Neutrophil (primary cell): ENCODE results near the gene SEPTIN8.

Experiments
- H3K27ac ChIP-seq: fragments of 200-600 bp; sonication (generic); 2 replicates; pipeline ENCODE4 v1.5.1; 2016; ENCODE audit warnings: mild to moderate bottlenecking, moderate library complexity
- H3K27me3 ChIP-seq: fragments of 200-600 bp; sonication (generic); 2 replicates; pipeline ENCODE4 v1.6.0; 2016; ENCODE audit warnings: mild to moderate bottlenecking
- H3K36me3 ChIP-seq: fragments of 200-600 bp; sonication (generic); 2 replicates; pipeline ENCODE4 v1.5.1; 2017
- H3K4me1 ChIP-seq, 2 experiments: fragments of 200-600 bp in 1 of 2; sonication (generic) in 1 of 2; 1 replicate in 1 of 2; 2 replicates in 1 of 2; pipeline versions ENCODE4 v1.5.1 to v1.6.1; 2013 to 2016; ENCODE audit warnings: low read depth in 1 of 2, low read length in 1 of 2, mild to moderate bottlenecking in 1 of 2, moderate library complexity in 1 of 2; ENCODE audit not compliant: control insufficient read depth in 1 of 2, insufficient read depth in 1 of 2
- H3K4me3 ChIP-seq, 2 experiments: fragments of 200-600 bp in 1 of 2; sonication (generic) in 1 of 2; 1 replicate in 1 of 2; 2 replicates in 1 of 2; pipeline ENCODE4 v1.5.1; 2013 to 2016; ENCODE audit warnings: low read depth in 1 of 2, low read length in 1 of 2, mild to moderate bottlenecking in 1 of 2, moderate library complexity in 1 of 2
- H3K9me3 ChIP-seq: fragments of 200-600 bp; sonication (generic); 2 replicates; pipeline ENCODE4 v1.5.1; 2016
- CTCF ChIP-seq: fragments of 200-600 bp; sonication (generic); IDR thresholded peaks from 2 replicates; pipeline ENCODE4 v1.5.1; 2016; ENCODE audit warnings: antibody characterized with exemption

The SEPTIN8 gene

GRCh38 chr5:132785365-132785764 lies 8.3 kb upstream of the SEPTIN8 start:
- Histone ChIP-seq H3K4me1 (no peaks in the 10 kb centered on the region), H3K27me3 (peaks cover 72% of the 10 kb centered on the region), H3K27ac (no peak overlapping the region), H3K36me3 (no peaks in the 10 kb centered on the region), H3K4me3 (no peak overlapping the region), H3K9me3 (no peaks in the 10 kb centered on the region)
- no peak for TF ChIP-seq CTCF

GRCh38 chr5:132782101-132782500 lies 5.1 kb upstream of the SEPTIN8 start:
- Histone ChIP-seq H3K36me3 (no peaks in the 10 kb centered on the region), H3K27ac (no peak overlapping the region), H3K9me3 (no peaks in the 10 kb centered on the region), H3K4me1 (peaks cover 0 to 5% of the 10 kb centered on the region in 2 experiments), H3K4me3 (no peak overlapping the region), H3K27me3 (peaks cover 98% of the 10 kb centered on the region)
- no peak for TF ChIP-seq CTCF

- Histone ChIP-seq H3K36me3 (no peaks in the 10 kb centered on the region), H3K27me3 (peaks cover 99% of the 10 kb centered on the region), H3K27ac (no peak overlapping the region), H3K4me1 (peaks cover 0 to 11% of the 10 kb centered on the region in 2 experiments), H3K9me3 (no peaks in the 10 kb centered on the region), H3K4me3 (no peak overlapping the region)
- TF ChIP-seq CTCF: no peak
Measured at GRCh38 chr5:132781029-132781428, 4.0 kb upstream of the SEPTIN8 start.

GRCh38 chr5:132780577-132780976 lies 3.5 kb upstream of the SEPTIN8 start:
- no peaks in the 10 kb centered on the region for H3K36me3 ChIP-seq
- H3K9me3 ChIP-seq: no peaks in the 10 kb centered on the region
- peaks cover 99% of the 10 kb centered on the region for H3K27me3 ChIP-seq
- no peak for TF ChIP-seq CTCF
- no peak overlapping the region for H3K4me3 ChIP-seq
- H3K27ac ChIP-seq: no peak overlapping the region
- H3K4me1 ChIP-seq: peaks cover 0 to 11% of the 10 kb centered on the region in 2 experiments

- Histone ChIP-seq H3K27me3 (peaks cover 99% of the 10 kb centered on the region), H3K4me3 (no peak overlapping the region), H3K9me3 (no peaks in the 10 kb centered on the region), H3K36me3 (no peaks in the 10 kb centered on the region), H3K4me1 (peaks cover 0 to 11% of the 10 kb centered on the region in 2 experiments), H3K27ac (no peak overlapping the region)
- TF ChIP-seq CTCF: no peak
Measured at GRCh38 chr5:132779961-132780360, 2.9 kb upstream of the SEPTIN8 start.

- no peak overlapping the region for H3K4me3 ChIP-seq
- H3K27ac ChIP-seq: no peak overlapping the region
- no peaks in the 10 kb centered on the region for H3K36me3 ChIP-seq
- H3K27me3 ChIP-seq: peaks cover 100% of the 10 kb centered on the region
- no peak for TF ChIP-seq CTCF
- H3K4me1 ChIP-seq: peaks cover 0 to 11% of the 10 kb centered on the region in 2 experiments
- no peaks in the 10 kb centered on the region for H3K9me3 ChIP-seq
Measured at GRCh38 chr5:132778856-132779255, 1.8 kb upstream of the SEPTIN8 start.
